ENCODE data around the gene FTSJ1.
"Not testable (repeated sequence)": the region's sequence is repeated elsewhere in the genome, so short reads cannot be mapped to it uniquely, and the experiment has no call there.

FTSJ1 gene

DNA sequence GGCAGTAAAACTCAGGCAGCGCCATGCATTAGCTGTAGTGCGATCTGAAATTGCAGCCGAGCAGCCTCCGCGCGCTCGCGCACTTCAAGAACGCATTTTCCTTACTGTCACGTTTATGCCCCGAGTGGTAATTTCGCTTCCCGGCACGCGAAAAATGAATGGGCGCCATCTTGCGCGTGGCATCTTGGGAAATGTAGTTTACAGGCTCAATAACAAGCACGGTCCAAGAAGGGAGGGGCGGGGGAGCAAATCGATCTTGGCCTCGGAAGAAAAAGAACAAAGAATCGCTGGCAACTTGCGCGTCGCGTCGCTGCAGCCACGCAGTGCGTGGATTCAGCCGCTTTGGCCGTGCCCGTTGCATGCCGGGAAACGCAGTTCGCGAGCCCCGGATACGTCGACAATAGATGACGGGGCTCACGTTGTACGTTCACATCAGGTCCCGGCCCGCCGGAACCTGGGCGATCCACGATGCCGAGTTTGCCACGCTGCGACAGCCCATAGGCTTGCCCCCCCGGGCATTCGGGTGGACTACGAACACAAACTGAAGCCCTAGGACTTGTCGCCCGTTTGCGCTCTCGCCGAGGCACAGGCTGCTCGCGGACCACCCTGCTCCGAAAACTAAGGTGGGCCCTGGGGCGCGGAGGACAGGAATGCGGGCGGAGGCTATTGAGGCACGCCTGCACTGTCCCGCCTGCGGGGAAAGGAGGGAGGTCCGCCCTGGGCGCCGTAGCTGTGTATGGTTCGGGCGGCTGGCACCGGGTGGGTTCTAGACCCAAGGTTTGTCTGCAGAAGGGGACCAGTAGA lies at the start of gene FTSJ1:
Gene FTSJ1 (plus strand): TSS at position 426 of the 804 bp plus-strand sequence. CDS start 1,849 bp downstream, outside the sequence.
- peak; percentile 76 for DNase-seq (ENCODE audit: low spot score)
- TF ChIP-seq, protein P1, sequence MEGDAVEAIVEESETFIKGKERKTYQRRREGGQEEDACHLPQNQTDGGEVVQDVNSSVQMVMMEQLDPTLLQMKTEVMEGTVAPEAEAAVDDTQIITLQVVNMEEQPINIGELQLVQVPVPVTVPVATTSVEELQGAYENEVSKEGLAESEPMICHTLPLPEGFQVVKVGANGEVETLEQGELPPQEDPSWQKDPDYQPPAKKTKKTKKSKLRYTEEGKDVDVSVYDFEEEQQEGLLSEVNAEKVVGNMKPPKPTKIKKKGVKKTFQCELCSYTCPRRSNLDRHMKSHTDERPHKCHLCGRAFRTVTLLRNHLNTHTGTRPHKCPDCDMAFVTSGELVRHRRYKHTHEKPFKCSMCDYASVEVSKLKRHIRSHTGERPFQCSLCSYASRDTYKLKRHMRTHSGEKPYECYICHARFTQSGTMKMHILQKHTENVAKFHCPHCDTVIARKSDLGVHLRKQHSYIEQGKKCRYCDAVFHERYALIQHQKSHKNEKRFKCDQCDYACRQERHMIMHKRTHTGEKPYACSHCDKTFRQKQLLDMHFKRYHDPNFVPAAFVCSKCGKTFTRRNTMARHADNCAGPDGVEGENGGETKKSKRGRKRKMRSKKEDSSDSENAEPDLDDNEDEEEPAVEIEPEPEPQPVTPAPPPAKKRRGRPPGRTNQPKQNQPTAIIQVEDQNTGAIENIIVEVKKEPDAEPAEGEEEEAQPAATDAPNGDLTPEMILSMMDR (IDR thresholded peaks at IDR 0.05; ENCODE audit: extremely low read depth, missing control alignments), result no peak

- DNase-seq (ENCODE audit: low spot score), result not testable (repeated sequence)
Observed at GRCh38 chrX:48427027-48427716, 48.8 kb upstream of the FTSJ1 start.

DNA sequence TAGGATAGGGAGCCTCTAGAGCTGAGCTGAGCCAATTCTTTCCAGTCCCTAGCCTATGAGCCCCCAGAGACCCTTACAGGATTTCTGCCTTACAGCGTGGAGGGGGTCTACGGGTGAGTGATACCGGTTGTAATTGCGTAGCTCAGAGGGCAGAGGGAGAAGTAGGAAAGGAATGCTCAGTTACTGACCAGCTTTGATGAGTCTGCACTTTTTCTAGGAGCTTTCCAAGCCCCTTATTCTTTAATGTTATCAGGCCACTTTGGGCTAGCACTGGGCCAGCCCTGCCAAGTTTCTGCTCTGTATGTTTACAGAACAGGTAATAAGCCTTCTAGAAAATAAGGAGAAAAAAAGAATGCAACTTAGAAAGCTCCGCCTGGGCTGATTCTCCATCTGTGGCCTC lies 46.4 kb upstream of the FTSJ1 start:
- not testable (repeated sequence) for DNase-seq (ENCODE audit: low spot score)

DNA sequence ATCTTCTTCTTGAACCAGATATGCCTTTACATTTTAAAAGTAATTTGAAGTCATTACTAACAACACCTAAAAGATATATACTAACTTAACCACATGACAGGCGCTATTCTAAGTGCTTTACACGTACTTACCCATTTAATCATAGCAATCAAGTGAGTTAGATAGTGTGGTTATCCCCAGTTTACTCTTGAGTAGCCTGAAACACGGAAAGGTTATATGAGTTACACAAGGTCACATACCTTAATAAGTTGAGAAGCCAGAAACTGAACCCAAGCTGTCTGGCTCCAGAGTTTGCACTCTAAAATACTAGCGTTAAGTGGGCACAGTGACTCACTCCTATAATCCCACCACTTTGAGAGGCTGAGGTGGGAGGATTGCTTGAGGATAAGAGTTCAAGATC lies 45.8 kb upstream of the FTSJ1 start:
- not testable (repeated sequence) for DNase-seq (ENCODE audit: low spot score)

- not testable (repeated sequence) for DNase-seq (ENCODE audit: low spot score)
Observed at GRCh38 chrX:48433713-48434112, 42.3 kb upstream of the FTSJ1 start.

- DNase-seq (ENCODE audit: low spot score), result not testable (repeated sequence)
Observed at GRCh38 chrX:48447201-48447600, 28.8 kb upstream of the FTSJ1 start.

- TF ChIP-seq, protein P1 (IDR thresholded peaks at IDR 0.05; ENCODE audit: extremely low read depth, missing control alignments), result no peak
- DNase-seq (ENCODE audit: low spot score), result no peak
Observed at GRCh38 chrX:48450076-48450475, 25.9 kb upstream of the FTSJ1 start.

DNA sequence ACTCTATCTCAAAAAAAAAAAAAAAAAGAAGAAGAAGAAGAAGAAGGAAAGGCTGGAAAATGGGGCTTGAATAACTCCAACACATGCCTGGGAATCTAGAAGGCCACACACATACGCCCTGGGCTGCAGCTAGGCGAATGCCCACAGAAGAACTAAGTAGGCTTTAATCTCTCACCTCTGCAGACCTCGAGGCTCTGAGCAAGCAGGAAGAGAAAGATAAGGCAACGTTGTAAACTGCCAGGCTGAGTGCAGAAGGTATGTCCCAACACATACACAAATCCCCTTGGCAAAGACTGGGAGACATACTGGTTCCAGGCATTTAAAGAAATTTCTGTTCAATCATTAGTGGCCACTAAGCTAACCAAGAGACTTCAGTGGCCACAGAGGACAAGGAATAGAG lies 24.3 kb upstream of the FTSJ1 start:
- peak; percentile 0 for DNase-seq (ENCODE audit: low spot score)

GRCh38 chrX:48456628-48457331 lies 19.2 kb upstream of the FTSJ1 start:
- TF ChIP-seq, protein P1 (IDR thresholded peaks at IDR 0.05; ENCODE audit: extremely low read depth, missing control alignments), result no peak
- DNase-seq (ENCODE audit: low spot score), result peak; percentile 0

More for the DNA sequence above, 24.3 kb upstream of the FTSJ1 start:
- TF ChIP-seq, protein P1 (IDR thresholded peaks at IDR 0.05; ENCODE audit: extremely low read depth, missing control alignments), result no peak

DNA sequence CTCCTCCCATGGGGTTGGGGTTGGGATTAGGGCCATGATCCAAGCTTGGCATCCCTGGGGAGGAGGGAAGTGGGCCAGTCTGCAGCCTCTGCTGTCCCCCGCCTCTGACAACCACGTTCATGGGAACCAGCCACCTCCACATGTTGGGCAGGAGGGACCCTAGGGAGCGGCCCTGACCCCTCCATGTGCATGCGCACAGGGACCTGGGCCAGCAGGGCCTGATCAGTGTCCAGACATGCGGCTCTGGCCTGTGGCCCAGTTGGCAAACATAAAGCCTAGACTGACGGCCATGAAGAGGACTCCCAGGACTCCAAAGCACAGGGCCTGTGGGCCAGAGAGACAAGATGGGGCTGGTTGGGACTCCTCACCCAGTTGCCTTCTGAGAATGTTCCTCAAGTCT lies 17.3 kb upstream of the FTSJ1 start:
- DNase-seq (ENCODE audit: low spot score), result no peak
- TF ChIP-seq, protein P1 (IDR thresholded peaks at IDR 0.05; ENCODE audit: extremely low read depth, missing control alignments), result no peak
